Tibial nerve (tissue), 3 donors: ENCODE measurements around the gene CYGB.

Experiments used
- POLR2A ChIP-seq, 2 donors: fragments of 450-650 bp; IDR thresholded peaks; one replicate each; pipeline ENCODE4 v1.6.1; 2017; ENCODE audit warnings: antibody characterized with exemption in 2 of 2, mild to moderate bottlenecking in 2 of 2, moderate library complexity in 2 of 2
- TF ChIP-seq, protein P1 (sequence below), 5 experiments: fragments of 200-600 bp in 3 of 5; fragments of 450-650 bp in 2 of 5; sonication (generic) in 3 of 5; IDR thresholded peaks; one replicate each; pipeline ENCODE4 v1.5.1; 2016 to 2019; ENCODE audit warnings: antibody characterized with exemption in 5 of 5, mild to moderate bottlenecking in 3 of 5, moderate library complexity in 2 of 5

DNA sequence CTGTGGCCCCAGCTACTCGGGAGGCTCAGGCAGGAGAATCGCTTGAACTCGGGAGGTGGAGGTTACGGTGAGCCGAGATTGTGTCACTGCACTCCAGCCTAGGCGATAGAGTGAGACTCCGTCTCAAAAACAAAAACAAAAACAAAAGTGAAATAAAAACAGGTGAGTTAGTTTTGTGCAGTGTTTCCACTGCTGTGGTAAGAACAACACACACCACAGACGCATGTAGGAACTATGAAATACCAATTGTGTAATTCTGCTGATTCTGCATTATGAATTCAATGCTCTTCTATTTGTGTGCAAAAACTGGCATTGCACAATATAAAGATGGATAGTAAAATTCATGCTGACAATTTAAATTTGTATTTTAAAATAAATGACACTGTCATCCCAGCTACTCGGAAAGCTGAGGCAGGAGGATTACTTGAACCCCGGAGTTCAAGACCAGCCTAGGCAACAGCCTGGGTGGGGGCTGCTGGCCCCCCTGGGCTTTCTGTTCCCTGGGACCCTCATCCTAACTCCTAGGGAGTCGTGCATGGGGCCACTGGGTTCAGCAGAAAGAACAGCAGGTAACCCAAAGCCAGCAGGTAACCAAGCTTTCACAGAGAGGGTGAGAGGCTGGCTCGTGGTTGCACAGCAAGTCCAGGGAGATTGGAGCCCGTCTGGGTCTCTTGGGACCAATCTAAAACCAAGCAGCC lies 25.7 kb downstream of the CYGB start:
- TF ChIP-seq POLR2A (IDR thresholded peaks at IDR 0.05), result no peak
- TF ChIP-seq, protein P1, sequence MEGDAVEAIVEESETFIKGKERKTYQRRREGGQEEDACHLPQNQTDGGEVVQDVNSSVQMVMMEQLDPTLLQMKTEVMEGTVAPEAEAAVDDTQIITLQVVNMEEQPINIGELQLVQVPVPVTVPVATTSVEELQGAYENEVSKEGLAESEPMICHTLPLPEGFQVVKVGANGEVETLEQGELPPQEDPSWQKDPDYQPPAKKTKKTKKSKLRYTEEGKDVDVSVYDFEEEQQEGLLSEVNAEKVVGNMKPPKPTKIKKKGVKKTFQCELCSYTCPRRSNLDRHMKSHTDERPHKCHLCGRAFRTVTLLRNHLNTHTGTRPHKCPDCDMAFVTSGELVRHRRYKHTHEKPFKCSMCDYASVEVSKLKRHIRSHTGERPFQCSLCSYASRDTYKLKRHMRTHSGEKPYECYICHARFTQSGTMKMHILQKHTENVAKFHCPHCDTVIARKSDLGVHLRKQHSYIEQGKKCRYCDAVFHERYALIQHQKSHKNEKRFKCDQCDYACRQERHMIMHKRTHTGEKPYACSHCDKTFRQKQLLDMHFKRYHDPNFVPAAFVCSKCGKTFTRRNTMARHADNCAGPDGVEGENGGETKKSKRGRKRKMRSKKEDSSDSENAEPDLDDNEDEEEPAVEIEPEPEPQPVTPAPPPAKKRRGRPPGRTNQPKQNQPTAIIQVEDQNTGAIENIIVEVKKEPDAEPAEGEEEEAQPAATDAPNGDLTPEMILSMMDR (IDR thresholded peaks at IDR 0.05), result no peak
